Cerebellar cortex (tissue), 1 donor: Measurements from ENCODE around the gene CAPN13.

Experiments used
- DNase-seq: peaks from one replicate; pipeline ENCODE4 v3.0.0-alpha.2; 2015; ENCODE audit warnings: low spot score

The CAPN13 gene

GRCh38 chr2:30684026-30684425, 123.2 kb downstream of the CAPN13 start:
- no peak for DNase-seq

- no peak for DNase-seq
Observed at GRCh38 chr2:30683236-30683956, 123.8 kb downstream of the CAPN13 start.

- no peak for DNase-seq
Observed at GRCh38 chr2:30681022-30681421, 126.2 kb downstream of the CAPN13 start.

- no peak for DNase-seq
Observed at GRCh38 chr2:30680121-30680520, 127.1 kb downstream of the CAPN13 start.

- DNase-seq: no peak
Observed at GRCh38 chr2:30679426-30680088, 127.7 kb downstream of the CAPN13 start.

GRCh38 chr2:30678410-30679137, 128.7 kb downstream of the CAPN13 start:
- DNase-seq: no peak

GRCh38 chr2:30677861-30678385, 129.3 kb downstream of the CAPN13 start:
- no peak for DNase-seq

GRCh38 chr2:30677231-30677630, 130.0 kb downstream of the CAPN13 start:
- no peak for DNase-seq

- no peak for DNase-seq
Observed at GRCh38 chr2:30675758-30676157, 131.5 kb downstream of the CAPN13 start.

GRCh38 chr2:30673127-30673526, 134.1 kb downstream of the CAPN13 start:
- no peak for DNase-seq
